NCI-H2107 (cell line): ENCODE measurements around the gene ZNF492.
"Not testable (repeated sequence)": the region's sequence is repeated elsewhere in the genome, so short reads cannot be mapped to it uniquely, and the experiment has no call there.

Experiments
- DNase-seq: peaks from one replicate; lab custom pipeline; 2025; lab: John Stamatoyannopoulos, UW

Gene ZNF492

DNA sequence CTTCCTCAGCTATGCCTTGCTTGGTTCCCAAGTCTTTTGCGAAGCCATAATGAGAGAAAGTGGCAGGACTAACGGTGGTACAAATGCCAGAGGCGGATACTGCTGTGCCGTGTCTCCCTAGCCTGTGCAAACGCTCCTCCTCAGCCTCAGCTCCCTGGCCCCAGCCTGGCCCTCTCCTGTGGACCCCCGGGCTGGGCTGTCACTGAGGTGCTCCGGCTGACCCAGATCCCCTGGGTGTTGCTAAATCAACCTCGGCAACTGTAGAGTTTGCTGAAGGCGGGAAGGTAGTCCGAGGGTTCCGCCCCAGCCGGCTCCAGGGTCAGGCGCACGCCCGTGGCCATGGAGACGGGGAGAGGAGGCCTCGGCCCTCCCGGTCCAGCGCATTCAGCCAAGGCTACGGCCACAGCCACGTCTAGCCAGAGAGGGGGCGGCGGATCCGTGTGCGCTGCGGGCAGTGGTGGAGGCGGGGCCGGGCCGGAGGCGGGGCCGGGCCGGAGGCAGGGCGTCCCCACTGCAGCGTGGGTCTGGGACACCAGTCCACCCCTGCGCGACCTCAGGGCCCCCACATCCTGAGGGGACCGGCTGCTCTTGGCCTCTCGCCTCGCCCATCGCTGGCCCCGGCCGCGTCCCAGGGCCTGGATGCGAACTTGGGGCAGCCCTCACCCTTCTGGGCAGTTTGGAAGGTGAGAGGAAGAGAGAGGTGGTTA lies 16.4 kb upstream of the ZNF492 start:
- DNase-seq, result no peak

DNA sequence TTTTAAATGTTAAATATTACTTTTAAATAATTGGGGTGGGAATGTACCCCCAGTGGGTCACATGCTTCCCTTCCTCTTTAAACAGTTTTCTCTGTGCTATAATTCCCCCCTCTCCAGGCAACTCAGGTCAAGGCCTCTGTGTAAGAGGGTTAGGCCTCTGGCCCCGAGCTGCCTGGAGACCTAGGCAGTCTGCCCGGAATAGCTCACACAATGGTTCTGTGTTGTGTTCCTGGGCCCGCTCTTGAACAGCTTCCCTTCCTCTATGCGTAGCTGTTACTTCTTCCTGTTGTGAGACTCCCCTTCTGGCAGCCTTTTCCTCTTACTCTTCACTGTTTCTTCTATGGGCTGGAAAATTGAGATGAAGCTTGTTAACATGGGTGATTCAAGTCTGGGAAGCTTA lies 14.8 kb upstream of the ZNF492 start:
- DNase-seq, result no peak

DNA sequence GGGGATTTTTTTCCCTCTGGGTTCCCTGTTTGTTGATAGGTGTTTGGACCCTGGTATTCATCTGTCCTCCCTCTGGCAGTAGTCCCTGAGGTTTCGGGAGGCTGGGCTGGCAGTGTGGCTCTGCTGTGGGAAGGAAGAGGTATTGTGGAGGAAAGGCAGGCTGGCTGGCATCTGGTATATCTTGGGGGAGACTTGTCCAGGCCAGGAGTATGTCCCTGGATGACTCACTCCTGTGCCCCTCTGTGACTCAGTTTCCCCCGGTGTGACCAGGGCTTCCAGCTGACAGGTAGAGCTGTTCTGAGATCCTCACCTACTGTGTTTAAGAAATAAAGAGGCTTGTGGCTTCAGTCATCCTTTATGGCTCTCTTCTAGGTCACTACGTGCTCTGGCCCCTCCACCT lies 14.2 kb upstream of the ZNF492 start:
- DNase-seq, result no peak

DNA sequence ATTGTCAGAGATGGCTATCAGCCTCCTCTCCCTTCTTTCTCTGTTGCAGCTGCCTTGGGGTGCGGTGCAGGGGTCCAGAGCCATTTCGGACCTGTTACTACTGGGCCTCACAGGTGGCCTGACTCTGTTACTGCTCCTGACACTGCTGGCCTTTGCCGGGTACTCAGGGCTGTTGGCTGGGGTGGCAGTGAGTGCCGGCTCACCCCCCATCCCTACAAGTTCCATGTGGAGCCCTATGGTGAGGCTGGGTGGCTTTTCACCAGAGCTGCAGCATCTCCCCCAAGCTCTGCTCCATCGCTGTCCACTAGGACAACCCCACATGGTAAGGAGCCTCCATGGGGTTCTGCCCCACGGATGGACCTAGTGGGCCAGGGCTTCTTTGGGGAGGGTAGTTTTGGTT lies 13.7 kb upstream of the ZNF492 start:
- DNase-seq, result no peak

DNA sequence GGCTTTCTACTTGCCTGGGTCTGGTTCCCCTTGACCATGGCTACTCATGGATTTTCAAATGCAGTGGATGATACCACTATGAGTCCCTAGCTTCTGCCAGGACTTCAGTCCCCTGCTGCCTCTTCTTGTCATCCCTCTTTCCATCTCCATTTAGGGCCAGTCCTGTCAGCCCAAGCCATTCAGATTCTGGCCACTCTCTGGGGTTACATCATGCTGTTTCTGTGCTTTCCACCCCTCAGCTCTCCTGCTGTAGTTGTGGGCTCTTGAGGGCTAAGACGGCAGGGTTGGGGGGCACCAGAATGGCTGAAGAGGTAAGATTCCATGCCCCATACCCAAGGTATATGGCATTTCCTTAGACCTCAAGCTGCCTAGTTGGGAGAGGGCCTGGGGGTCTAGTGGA lies 13.2 kb upstream of the ZNF492 start:
- DNase-seq, result no peak

DNA sequence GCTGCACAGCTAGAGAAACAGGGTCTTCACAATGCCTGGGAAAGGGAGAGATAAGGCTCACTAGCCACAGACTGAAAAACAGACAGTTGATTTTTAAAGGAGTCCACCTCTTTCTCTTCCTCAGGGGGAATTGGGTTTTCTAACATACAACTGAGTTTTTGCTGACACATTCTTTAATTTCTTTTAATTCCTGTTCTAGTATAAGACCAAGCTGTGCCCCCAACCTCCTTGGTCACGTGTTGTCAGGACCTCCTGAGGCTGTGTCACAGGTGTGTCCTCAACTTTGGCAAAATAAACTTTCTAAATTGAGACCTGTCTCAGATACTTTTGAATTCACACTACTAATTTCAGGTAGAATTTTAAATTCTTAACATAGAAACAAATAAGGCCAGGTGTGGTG lies 12.1 kb upstream of the ZNF492 start:
- no peak for DNase-seq

DNA sequence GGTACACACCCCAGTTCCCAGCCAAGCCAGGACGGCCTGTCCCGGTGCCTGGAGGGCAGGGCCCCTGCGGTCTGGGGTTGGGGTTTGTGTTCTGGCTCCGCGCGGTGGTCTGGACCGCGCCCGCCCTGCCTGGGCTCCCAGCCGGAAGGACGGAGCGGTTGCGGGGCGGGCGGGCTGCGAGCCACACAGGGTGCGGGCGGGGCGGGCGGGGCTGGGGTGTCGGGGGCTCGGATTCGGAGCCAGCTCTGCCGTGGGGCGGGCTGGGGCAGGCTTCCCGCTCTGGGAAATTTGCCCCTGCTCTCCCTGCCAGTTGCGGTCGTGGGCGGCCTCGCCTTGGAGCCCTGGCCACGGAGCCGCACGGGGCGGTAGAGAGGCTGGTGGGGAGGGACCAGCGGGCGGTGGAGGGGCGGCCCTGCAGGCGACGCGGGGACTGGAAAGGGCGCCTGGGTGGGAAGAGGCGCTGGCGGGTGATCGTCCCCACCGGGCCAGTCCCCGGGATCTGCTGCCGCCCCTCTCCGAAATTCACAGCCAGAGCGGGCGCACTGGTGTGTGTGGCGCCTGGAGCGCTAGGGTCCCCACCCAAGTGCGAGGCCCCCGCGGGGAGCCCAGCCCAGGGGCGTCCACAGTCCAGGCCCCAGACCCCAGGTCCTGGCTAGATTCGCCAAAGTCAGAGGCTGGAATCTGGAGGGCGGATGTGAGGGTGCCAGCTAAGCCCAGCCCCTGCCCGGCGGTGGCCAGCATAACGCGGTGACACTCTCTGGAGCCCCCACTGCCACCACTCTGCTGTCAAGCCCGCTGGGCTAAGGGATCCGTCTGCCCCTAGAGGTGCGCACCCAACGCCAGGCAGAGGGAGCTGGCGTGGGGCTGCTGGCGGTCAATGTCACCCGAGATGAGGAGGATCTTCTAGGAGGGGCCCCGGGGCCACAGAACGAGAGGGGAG lies 11.0 kb upstream of the ZNF492 start:
- no peak for DNase-seq

DNA sequence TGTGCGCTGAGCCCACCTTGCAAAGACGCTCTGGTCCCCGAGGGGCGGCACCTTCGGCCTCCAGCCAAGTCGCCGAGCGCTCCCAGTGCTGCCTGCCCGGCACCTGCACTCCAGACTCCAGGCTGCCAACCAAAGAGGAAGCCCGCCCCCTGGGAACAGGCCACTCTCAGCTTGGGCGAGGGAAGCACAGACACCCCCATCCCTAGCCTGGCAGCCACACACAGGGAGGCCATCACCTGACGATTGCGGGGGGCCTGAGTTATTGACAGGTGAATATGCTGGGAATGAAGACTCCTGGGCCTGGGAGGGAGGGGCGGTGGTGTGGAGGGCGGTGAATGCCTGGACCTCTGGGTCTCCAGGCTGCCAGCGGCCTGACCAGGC lies 10.3 kb upstream of the ZNF492 start:
- no peak for DNase-seq

DNA sequence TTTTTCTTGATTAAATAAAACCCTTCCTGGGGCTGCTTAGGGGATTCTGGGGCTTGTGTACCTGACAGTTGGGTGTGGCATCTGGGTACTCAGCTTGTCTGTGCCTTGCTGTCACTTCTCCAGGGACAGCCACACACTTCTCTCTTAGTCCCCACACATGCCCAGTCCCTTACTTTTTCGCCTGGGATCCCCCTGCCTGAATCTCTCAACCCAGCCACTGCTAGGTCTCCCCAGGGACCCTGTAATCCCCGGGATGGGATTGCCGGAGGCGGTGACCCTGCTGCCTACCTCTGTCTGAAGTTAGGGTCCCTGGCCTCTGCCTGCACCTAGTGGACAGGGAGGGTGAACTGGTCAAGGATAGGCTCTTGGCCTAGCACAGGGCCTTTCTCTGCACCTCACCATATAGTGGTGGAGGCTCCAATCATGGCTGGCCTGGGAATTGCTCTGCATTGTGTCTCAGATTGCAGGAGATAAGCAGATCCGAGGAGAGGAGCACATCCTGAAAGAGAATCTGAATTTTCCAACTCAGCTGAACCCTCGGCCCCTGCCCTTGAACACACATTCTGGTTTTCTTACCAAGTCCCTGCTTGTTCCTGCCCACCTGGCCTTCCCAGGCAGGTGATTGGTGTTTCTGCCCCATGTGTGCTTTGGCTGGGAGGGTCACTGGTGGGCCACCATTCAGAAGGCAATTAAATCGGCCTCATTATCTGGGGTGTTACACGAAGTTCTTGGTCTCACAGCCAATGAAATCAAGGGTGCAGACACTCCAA lies 8.7 kb upstream of the ZNF492 start:
- DNase-seq, result no peak

DNA sequence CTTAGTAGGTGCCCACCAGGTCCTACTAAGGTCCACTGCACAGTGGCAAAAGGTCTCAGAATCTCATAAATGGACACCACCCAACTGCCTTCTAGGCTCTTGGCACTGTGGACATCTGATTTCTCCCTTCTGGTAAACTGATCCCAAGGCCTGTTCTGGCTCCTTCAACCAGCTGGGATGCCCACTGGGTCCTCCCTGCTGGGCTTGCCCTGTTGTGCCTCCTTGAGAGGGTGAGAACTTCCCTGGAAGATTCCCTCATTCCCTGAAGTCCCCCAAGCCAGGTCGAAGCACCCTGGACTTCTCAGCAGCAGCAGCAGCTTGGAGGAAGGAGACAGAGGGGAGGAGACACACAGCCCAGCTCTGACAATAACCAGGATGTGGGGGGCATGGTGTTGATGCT lies 6.6 kb upstream of the ZNF492 start:
- no peak for DNase-seq

DNA sequence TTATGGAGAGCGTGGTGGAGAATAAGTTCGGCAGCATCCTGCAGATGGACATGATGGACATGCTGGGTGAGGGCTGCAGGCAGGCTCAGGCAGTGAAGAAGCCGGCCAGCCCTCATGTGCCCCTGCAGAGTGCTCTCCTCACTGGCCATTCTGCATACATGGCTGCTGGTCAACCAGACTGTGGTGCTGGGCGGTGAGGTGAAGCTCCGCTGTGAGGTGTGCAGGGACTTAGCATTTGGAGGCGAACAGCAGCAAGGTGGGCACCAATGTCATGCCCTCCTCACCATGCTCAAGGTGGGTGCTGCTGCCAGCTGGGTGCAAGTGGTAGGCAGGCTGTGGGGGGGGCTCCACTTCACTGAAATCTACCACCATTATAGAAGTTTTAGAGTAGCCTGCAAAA lies 5.7 kb upstream of the ZNF492 start:
- no peak for DNase-seq

DNA sequence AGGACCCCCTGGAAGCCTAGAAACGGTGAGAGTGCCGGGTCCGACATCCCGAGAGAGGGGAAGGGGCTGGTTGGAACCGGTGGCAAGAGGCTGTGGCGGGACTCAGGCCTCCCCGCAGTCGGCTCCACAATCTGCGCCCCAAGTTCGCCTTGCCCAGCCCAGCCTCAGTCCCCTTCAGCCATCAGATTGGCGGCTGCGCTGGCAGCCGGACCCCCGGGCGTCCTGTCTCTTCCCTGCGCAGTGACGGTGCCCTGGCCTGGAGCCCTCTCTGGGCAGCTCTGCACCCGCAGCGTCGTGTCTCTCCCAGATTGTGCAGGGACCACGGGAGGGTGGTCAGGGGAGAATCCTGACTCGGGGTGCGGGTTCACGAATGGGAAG lies 315 bp downstream of the ZNF492 start:
- DNase-seq, result no peak

DNA sequence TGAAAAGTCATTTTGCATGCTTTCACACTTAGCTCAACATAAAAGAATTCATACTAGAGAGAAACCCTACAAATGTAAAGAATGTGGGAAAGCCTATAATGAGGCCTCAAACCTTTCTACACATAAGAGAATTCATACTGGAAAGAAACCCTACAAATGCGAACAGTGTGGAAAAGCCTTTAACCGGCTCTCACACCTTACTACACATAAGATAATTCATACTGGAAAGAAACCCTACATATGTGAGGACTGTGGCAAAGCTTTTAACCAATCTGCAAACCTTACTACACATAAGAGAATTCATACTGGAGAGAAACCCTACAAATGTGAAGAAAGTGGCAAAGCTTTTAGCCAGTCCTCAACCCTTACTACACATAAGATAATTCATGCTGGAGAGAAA lies 51.4 kb downstream of the ZNF492 start:
- not testable (repeated sequence) for DNase-seq

DNA sequence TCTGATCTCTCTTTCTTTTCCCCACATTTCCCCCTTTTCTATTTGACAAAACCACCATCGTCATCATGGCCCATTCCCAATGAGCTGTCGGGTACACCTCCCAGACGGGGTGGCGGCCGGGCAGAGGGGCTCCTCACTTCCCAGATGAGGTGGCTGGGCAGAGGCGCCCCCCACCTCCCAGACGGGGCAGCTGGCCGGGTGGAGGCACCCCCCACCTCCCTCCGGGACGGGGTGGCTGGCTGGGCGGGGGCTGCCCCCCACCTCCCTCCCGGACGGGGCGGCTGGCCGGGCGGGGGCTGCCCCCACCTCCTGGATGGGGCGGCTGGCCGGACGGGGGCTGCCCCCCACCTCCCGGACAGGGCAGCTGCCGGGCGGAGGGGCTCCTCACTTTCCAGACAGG lies 68.5 kb downstream of the ZNF492 start:
- not testable (repeated sequence) for DNase-seq

DNA sequence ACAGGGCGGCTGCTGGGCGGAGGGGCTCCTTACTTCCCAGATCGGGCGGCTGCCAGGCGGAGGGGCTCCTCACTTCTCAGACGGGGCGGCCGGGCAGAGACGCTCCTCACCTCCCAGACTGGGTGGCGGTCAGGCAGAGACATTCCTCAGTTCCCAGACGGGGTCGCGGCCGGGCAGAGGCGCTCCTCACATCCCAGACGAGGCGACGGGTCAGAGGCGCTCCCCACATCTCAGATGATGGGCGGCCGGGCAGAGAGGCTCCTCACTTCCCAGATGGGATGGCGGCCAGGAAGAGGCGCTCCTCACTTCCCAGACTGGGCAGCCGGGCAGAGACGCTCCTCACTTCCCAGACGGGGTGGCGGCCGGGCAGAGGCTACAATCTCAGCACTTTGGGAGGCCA lies 69.0 kb downstream of the ZNF492 start:
- DNase-seq, result not testable (repeated sequence)

DNA sequence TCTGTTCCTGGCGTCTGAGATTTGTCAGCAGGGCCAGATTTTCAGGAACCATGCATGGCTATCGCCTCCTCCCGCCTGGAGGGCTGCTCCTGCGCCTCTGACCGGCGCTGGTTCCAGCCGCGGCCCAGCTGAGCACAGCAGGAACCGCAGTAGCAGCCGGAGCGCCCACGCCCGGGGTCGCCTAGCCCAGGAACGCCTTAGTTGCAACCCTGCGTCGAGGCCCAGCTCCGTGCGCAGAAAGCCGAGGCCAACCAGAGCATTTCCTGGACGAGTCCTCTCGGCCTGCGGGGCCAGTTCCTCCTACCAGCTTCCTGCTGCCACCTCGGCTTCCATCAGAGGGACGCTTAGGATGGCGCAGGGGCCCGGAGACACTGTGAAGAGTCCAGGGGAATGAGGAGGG lies 74.9 kb downstream of the ZNF492 start:
- no peak for DNase-seq
